CD4-positive, alpha-beta T cell (primary cell): Measurements from ENCODE around the gene FBXL5. TPM values are rescaled to one million over a fixed set of nuclear protein-coding genes. Genes with fewer than 3 reads are reported as not detected.

ENCODE experiments used
- ATAC-seq: fragments of 200-7000 bp; cut with Tn5 transposase; one replicate; pipeline ENCODE4 v1.10.0; 2022; ENCODE audit warnings: mild to moderate bottlenecking; ENCODE audit not compliant: poor library complexity
- CTCF ChIA-PET: fragments of 350-600 bp; sonication (Branson Sonifier 250); formaldehyde crosslinking; loops from one replicate; lab custom pipeline; 2021; ENCODE audit warnings: antibody characterized with exemption, inconsistent platforms; lab: Charles Lee
- POLR2A ChIA-PET: fragments of 350-600 bp; sonication (Branson Sonifier 250); formaldehyde crosslinking; loops from one replicate; lab custom pipeline; 2021; ENCODE audit warnings: antibody characterized with exemption, inconsistent platforms; lab: Charles Lee
- DNase-seq, 14 experiments: peaks; one replicate each; pipeline ENCODE4 v3.0.0-alpha.2; 2013 to 2020; ENCODE audit warnings: mixed read lengths in 2 of 14
- H3K27ac ChIP-seq, 2 donors: one replicate each; pipeline versions ENCODE4 v1.5.1 to v1.7.0; 2013; ENCODE audit warnings: low read length in 2 of 2, low read depth in 1 of 2, mild to moderate bottlenecking in 1 of 2
- H3K27me3 ChIP-seq, 2 experiments: 1 replicate in 1 of 2; 2 replicates in 1 of 2; pipeline versions ENCODE4 v1.6.1 to v1.7.0; 2013; ENCODE audit warnings: low read length in 2 of 2, control low read depth in 1 of 2, mild to moderate bottlenecking in 1 of 2, moderate library complexity in 1 of 2; ENCODE audit not compliant: insufficient read depth in 2 of 2, control insufficient read depth in 1 of 2
- H3K36me3 ChIP-seq: one replicate; pipeline ENCODE4 v1.6.1; 2013; ENCODE audit warnings: low read length, control low read depth; ENCODE audit not compliant: insufficient read depth
- H3K4me1 ChIP-seq: one replicate; pipeline ENCODE4 v1.6.1; 2013; ENCODE audit warnings: low read length, control low read depth; ENCODE audit not compliant: insufficient read depth
- H3K4me3 ChIP-seq: one replicate; pipeline ENCODE4 v1.5.1; 2013; ENCODE audit warnings: mild to moderate bottlenecking, low read length, moderate library complexity
- H3K9me3 ChIP-seq, 2 experiments: 1 replicate in 1 of 2; 2 replicates in 1 of 2; pipeline versions ENCODE4 v1.6.1 to v1.7.0; 2013; ENCODE audit warnings: low read length in 2 of 2, mild to moderate bottlenecking in 2 of 2, control low read depth in 1 of 2, moderate library complexity in 1 of 2; ENCODE audit not compliant: control insufficient read depth in 1 of 2, insufficient read depth in 1 of 2
- H3K27ac Mint-ChIP-seq: one replicate; pipeline ENCODE4 v1.8.0; 2020; ENCODE audit warnings: mixed read lengths
- H3K27me3 Mint-ChIP-seq: one replicate; pipeline ENCODE4 v1.8.0; 2021; ENCODE audit warnings: mixed read lengths
- H3K36me3 Mint-ChIP-seq: one replicate; pipeline ENCODE4 v1.8.0; 2021; ENCODE audit warnings: low read depth, mixed read lengths
- H3K4me1 Mint-ChIP-seq: one replicate; pipeline ENCODE4 v1.8.0; 2021; ENCODE audit warnings: low read depth, mixed read lengths
- H3K4me3 Mint-ChIP-seq: one replicate; pipeline ENCODE4 v1.8.0; 2020; ENCODE audit warnings: mild to moderate bottlenecking, mixed read lengths
- H3K9me3 Mint-ChIP-seq: one replicate; pipeline ENCODE4 v1.8.0; 2020; ENCODE audit warnings: mixed read lengths
- intact Hi-C, 2 experiments: fragments of 100-400 bp; cut with DNase I in 1 of 2; cut with micrococcal nuclease in 1 of 2; formaldehyde crosslinking; loops; one replicate each; pipeline versions ENCODE4 v1.15.1 to v1.9.0; 2023 to 2025; cut with DNase I, micrococcal nuclease
- total RNA-seq, 174 experiments: library from RNA in 2 of 174; stranded (reverse) in 2 of 174; gene quantifications; one replicate each; pipeline ENCODE4 v1.2.3 and lab custom pipeline; 2021 to 2026
- TF ChIP-seq, protein P1 (sequence below): fragments of 200-600 bp; IDR thresholded peaks from one replicate; pipeline ENCODE4 v1.8.0; 2022; ENCODE audit warnings: antibody characterized with exemption, mild to moderate bottlenecking

The FBXL5 gene
- total RNA-seq, 2 experiments from 2014 or later, result 60.1 to 62.5 TPM

DNA sequence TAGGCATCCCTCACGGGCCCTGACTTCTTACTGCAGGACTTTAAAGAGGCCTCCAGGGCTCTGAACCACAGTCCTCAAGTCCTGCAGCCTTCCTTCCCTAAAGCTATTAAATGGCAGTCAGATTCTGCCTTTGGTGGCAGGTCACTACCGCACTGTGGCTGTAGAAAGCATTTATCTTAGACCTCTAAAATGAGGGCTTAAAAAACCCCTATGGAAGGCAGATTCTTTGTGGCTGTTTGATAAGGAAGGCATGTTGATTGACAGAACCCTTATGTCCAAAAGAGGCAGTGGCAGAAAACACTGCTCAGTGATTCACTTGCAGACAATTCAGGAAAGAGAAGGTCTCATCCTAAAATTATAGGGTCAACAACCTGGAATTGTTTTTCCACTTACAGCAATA is 79.2 kb downstream of the FBXL5 start:
- Histone ChIP-seq H3K36me3 (no peaks in the 10 kb centered on the region), H3K4me3 (no peak overlapping the region), H3K27ac (no peak overlapping the region), H3K27me3 (no peaks in the 10 kb centered on the region), H3K9me3 (no peaks in the 10 kb centered on the region), H3K4me1 (no peaks in the 10 kb centered on the region)
- ChIA-PET POLR2A (no interaction called here), CTCF (no interaction called here)
- ATAC-seq (no peak), DNase-seq (no peak)
- peaks cover 14% of the 10 kb centered on the region for H3K36me3 Mint-ChIP-seq
- no peak overlapping the region for H3K27ac Mint-ChIP-seq
- H3K9me3 Mint-ChIP-seq, result no peaks in the 10 kb centered on the region
- TF ChIP-seq, protein P1, sequence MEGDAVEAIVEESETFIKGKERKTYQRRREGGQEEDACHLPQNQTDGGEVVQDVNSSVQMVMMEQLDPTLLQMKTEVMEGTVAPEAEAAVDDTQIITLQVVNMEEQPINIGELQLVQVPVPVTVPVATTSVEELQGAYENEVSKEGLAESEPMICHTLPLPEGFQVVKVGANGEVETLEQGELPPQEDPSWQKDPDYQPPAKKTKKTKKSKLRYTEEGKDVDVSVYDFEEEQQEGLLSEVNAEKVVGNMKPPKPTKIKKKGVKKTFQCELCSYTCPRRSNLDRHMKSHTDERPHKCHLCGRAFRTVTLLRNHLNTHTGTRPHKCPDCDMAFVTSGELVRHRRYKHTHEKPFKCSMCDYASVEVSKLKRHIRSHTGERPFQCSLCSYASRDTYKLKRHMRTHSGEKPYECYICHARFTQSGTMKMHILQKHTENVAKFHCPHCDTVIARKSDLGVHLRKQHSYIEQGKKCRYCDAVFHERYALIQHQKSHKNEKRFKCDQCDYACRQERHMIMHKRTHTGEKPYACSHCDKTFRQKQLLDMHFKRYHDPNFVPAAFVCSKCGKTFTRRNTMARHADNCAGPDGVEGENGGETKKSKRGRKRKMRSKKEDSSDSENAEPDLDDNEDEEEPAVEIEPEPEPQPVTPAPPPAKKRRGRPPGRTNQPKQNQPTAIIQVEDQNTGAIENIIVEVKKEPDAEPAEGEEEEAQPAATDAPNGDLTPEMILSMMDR, result no peak
- intact Hi-C loops, result no loop called here
- no peaks in the 10 kb centered on the region for H3K4me1 Mint-ChIP-seq
- no peaks in the 10 kb centered on the region for H3K27me3 Mint-ChIP-seq
- H3K4me3 Mint-ChIP-seq, result no peak overlapping the region

DNA sequence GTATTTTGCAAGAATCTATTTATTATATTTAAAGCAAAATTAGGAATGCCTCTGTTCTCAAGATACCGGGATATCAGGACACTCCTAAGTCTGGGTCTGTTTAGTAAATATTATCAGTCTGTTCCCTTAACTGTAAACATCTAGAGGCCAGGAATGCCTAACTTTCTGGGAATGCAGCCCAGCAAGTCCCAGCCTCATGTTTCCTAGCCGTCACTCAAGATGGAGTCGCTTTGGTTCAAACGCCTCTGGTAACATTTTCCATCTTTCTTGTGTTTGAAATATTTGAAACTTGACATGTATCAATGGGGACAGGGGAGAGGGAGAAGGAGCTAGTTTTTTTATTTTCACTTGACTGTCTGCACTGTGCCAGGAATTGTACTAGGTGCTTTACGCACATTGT is 85.4 kb downstream of the FBXL5 start:
- CTCF ChIA-PET, result no interaction called here
- Mint-ChIP-seq H3K4me3 (no peak overlapping the region), H3K36me3 (peaks cover 54% of the 10 kb centered on the region), H3K4me1 (no peaks in the 10 kb centered on the region), H3K27me3 (no peaks in the 10 kb centered on the region), H3K27ac (no peak overlapping the region), H3K9me3 (no peaks in the 10 kb centered on the region)
- Histone ChIP-seq H3K9me3 (no peaks in the 10 kb centered on the region), H3K36me3 (peaks cover 3% of the 10 kb centered on the region), H3K4me1 (no peaks in the 10 kb centered on the region), H3K27me3 (no peaks in the 10 kb centered on the region), H3K4me3 (no peak overlapping the region), H3K27ac (no peak overlapping the region)
- TF ChIP-seq, protein P1, result no peak
- POLR2A ChIA-PET, result no interaction called here
- ATAC-seq, result no peak
- no peak for DNase-seq
- intact Hi-C loops, result no loop called here

DNA sequence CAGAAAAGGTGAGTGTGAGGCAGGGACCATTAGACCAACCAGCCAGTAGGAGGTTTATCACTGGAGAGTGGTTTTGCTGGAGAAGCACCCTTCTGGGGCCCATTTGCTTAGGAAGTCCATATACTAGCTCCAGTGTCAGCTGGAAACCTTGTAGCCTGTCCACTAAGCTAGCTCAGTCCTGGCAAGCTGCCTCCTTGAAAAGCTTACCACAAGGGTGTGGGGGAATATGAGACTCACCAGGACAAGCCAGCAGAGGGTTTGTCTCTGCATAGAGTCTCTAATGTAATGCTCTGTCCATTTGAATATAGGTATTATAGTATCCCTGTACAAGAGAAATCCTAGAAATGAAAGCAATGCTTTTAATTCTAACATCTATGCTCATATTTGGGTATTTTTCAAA is 86.3 kb downstream of the FBXL5 start:
- Mint-ChIP-seq H3K36me3 (peaks cover 63% of the 10 kb centered on the region), H3K9me3 (no peaks in the 10 kb centered on the region), H3K4me3 (no peak overlapping the region), H3K27me3 (no peaks in the 10 kb centered on the region), H3K4me1 (no peaks in the 10 kb centered on the region), H3K27ac (no peak overlapping the region)
- Histone ChIP-seq H3K9me3 (no peaks in the 10 kb centered on the region), H3K27ac (no peak overlapping the region), H3K36me3 (peaks cover 5% of the 10 kb centered on the region), H3K4me1 (no peaks in the 10 kb centered on the region), H3K27me3 (no peaks in the 10 kb centered on the region), H3K4me3 (no peak overlapping the region)
- intact Hi-C loops, result no loop called here
- ATAC-seq (no peak), DNase-seq (no peak)
- ChIA-PET POLR2A (no interaction called here), CTCF (no interaction called here)
- TF ChIP-seq, protein P1, result no peak
